GM23338 (cell line): ENCODE results near the gene SSTR5. TPM values are rescaled to one million over a fixed set of nuclear protein-coding genes. Genes with fewer than 3 reads are reported as not detected.
A peak's percentile ranks its signal among the peaks of the same experiment; 100 is the strongest.

ENCODE experiments used
- ATAC-seq: fragments of 200-7000 bp; cut with Tn5 transposase; 3 replicates; pipeline ENCODE4 v1.9.1; 2020
- DNase-seq: peaks from one replicate; pipeline ENCODE4 v3.0.0-alpha.2; 2015; ENCODE audit warnings: low spot score
- H2AFZ ChIP-seq: fragments of 200-600 bp; sonication (generic); 2 replicates; pipeline ENCODE4 v1.8.0; 2016; ENCODE audit warnings: antibody characterized with exemption, mild to moderate bottlenecking, moderate library complexity
- H3F3A ChIP-seq: fragments of 200-600 bp; sonication (generic); replicated peaks from 2 replicates; pipeline ENCODE4 v1.8.0; 2017; ENCODE audit warnings: antibody characterized with exemption, mixed run types, low read depth
- H3K27ac ChIP-seq: fragments of 200-600 bp; sonication (generic); 2 replicates; pipeline ENCODE4 v1.6.1; 2016; ENCODE audit warnings: low read depth
- H3K27me3 ChIP-seq: fragments of 200-600 bp; sonication (generic); 2 replicates; pipeline ENCODE4 v1.8.0; 2016; ENCODE audit warnings: mild to moderate bottlenecking, mixed run types, moderate library complexity; ENCODE audit not compliant: insufficient read depth
- H3K36me3 ChIP-seq: fragments of 200-600 bp; sonication (generic); 2 replicates; pipeline ENCODE4 v1.8.0; 2016; ENCODE audit warnings: mild to moderate bottlenecking; ENCODE audit not compliant: insufficient read depth
- H3K4me1 ChIP-seq: fragments of 200-600 bp; sonication (generic); 2 replicates; pipeline ENCODE4 v1.8.0; 2016; ENCODE audit warnings: mild to moderate bottlenecking, moderate library complexity; ENCODE audit not compliant: insufficient read depth
- H3K4me2 ChIP-seq: fragments of 200-600 bp; sonication (generic); 2 replicates; pipeline ENCODE4 v1.7.1; 2017; ENCODE audit warnings: mixed run types
- H3K4me3 ChIP-seq: fragments of 200-600 bp; sonication (generic); 2 replicates; pipeline ENCODE4 v1.6.1; 2016; ENCODE audit warnings: mixed run types
- H3K79me2 ChIP-seq: fragments of 200-600 bp; sonication (generic); replicated peaks from 2 replicates; pipeline ENCODE4 v1.8.0; 2017; ENCODE audit warnings: mild to moderate bottlenecking; ENCODE audit not compliant: insufficient read depth
- H3K9me2 ChIP-seq: fragments of 200-600 bp; sonication (generic); 2 replicates; pipeline ENCODE4 v1.8.0; 2017; ENCODE audit not compliant: insufficient read depth
- H4K20me1 ChIP-seq: fragments of 200-600 bp; sonication (generic); replicated peaks from 2 replicates; pipeline ENCODE4 v1.8.0; 2017; ENCODE audit warnings: mild to moderate bottlenecking; ENCODE audit not compliant: insufficient read depth
- H3K27ac Mint-ChIP-seq: 2 replicates; pipeline ENCODE4 v1.8.0; 2020; ENCODE audit warnings: inconsistent platforms, mild to moderate bottlenecking, moderate library complexity, mixed read lengths
- H3K27me3 Mint-ChIP-seq: 3 replicates; pipeline ENCODE4 v1.8.0; 2022; ENCODE audit warnings: low read depth, mild to moderate bottlenecking, moderate library complexity, mixed read lengths, inconsistent platforms; ENCODE audit not compliant: insufficient read depth, poor library complexity
- H3K36me3 Mint-ChIP-seq: 3 replicates; pipeline ENCODE4 v1.8.0; 2021; ENCODE audit warnings: low read depth, mild to moderate bottlenecking, inconsistent platforms, moderate library complexity, mixed read lengths
- H3K4me1 Mint-ChIP-seq: 3 replicates; pipeline ENCODE4 v1.8.0; 2020; ENCODE audit warnings: mild to moderate bottlenecking, inconsistent platforms, mixed read lengths
- H3K4me3 Mint-ChIP-seq: 3 replicates; pipeline ENCODE4 v1.8.0; 2021; ENCODE audit warnings: moderate library complexity, mild to moderate bottlenecking, inconsistent platforms, mixed read lengths
- H3K9me3 Mint-ChIP-seq: 3 replicates; pipeline ENCODE4 v1.8.0; 2020; ENCODE audit warnings: moderate library complexity, mild to moderate bottlenecking, inconsistent platforms, mixed read lengths
- CREB1 ChIP-seq: fragments of 250-450 bp; sonication (Bioruptor Pico); IDR thresholded peaks from 2 replicates; pipeline ENCODE4 v1.5.0; 2020; ENCODE audit warnings: low read depth, mild to moderate bottlenecking, moderate library complexity
- CTCF ChIP-seq, 2 experiments: fragments of 200-600 bp in 1 of 2; sonication (generic) in 1 of 2; conservative IDR thresholded peaks; 2 replicates each; pipeline versions ENCODE4 v1.5.1 to v1.6.1; 2016 to 2017; ENCODE audit warnings: antibody characterized with exemption in 2 of 2, low read depth in 2 of 2, mild to moderate bottlenecking in 2 of 2, moderate library complexity in 1 of 2
- EZH2 ChIP-seq: fragments of 200-600 bp; sonication (generic); IDR thresholded peaks from one replicate; pipeline ENCODE4 v1.8.0; 2017; ENCODE audit warnings: antibody characterized with exemption, mild to moderate bottlenecking, low read depth; ENCODE audit not compliant: unreplicated experiment
- EZH2phosphoT487 ChIP-seq: fragments of 200-600 bp; sonication (generic); IDR thresholded peaks from one replicate; pipeline ENCODE4 v1.8.1; 2018; ENCODE audit warnings: antibody characterized with exemption; ENCODE audit not compliant: unreplicated experiment
- JUNB ChIP-seq: IDR thresholded peaks from one replicate; pipeline ENCODE4 v1.6.1; 2016; ENCODE audit warnings: antibody characterized with exemption; ENCODE audit not compliant: unreplicated experiment
- NANOG ChIP-seq: IDR thresholded peaks from 2 replicates; pipeline ENCODE4 v1.6.1; 2016; ENCODE audit warnings: antibody characterized with exemption, borderline replicate concordance
- POLR2AphosphoS5 ChIP-seq: IDR thresholded peaks from 2 replicates; pipeline ENCODE4 v1.6.1; 2016; ENCODE audit warnings: antibody characterized with exemption, low read depth
- REST ChIP-seq: IDR thresholded peaks from one replicate; pipeline ENCODE4 v1.6.1; 2018; ENCODE audit warnings: antibody characterized with exemption; ENCODE audit not compliant: unreplicated experiment
- STAT1 ChIP-seq: IDR thresholded peaks from one replicate; pipeline ENCODE4 v1.6.1; 2016; ENCODE audit warnings: antibody characterized with exemption; ENCODE audit not compliant: unreplicated experiment
- ZNF114 ChIP-seq: fragments of 250-450 bp; sonication (Bioruptor Pico); IDR thresholded peaks from 2 replicates; pipeline ENCODE4 v1.5.0; 2020; ENCODE audit warnings: mild to moderate bottlenecking, moderate library complexity
- ZNF462 ChIP-seq: fragments of 250-450 bp; sonication (Bioruptor Pico); IDR thresholded peaks from 2 replicates; pipeline ENCODE4 v1.5.0; 2020; ENCODE audit warnings: mild to moderate bottlenecking, moderate library complexity
- polyA plus RNA-seq: library from polyadenylated mRNA; unstranded; fragments of >200 nt; fragmentation: Nextera tagmentation; extraction: Ambion mirVana; gene quantifications from 2 replicates; pipeline ENCODE4 v1.2.1, GENCODE V29; 2016
- total RNA-seq: library from RNA; depleted of rRNA; stranded (reverse); fragments of >200 nt; shearing (Covaris generic); gene quantifications from 2 replicates; pipeline ENCODE4 v1.2.3, GENCODE V29; 2014

SSTR5 gene
- total and polyA plus RNA-seq, 2 experiments from 2014 or later = 0.60 to 1.0 TPM

GRCh38 chr16:1055557-1055924 is 17.0 kb upstream of the SSTR5 start:
- Histone ChIP-seq H3K27ac (no peak overlapping the region), H3K4me3 (no peak overlapping the region), H3K9me2 (no peaks in the 10 kb centered on the region), H3K4me2 (no peak overlapping the region), H3K27me3 (no peaks in the 10 kb centered on the region), H4K20me1 (no peaks in the 10 kb centered on the region), H2AFZ (no peak overlapping the region), H3F3A (no peaks in the 10 kb centered on the region), H3K4me1 (no peaks in the 10 kb centered on the region), H3K36me3 (no peaks in the 10 kb centered on the region), H3K79me2 (no peaks in the 10 kb centered on the region)
- H3K9me3 Mint-ChIP-seq = peaks cover 8% of the 10 kb centered on the region
- H3K36me3 Mint-ChIP-seq = peaks cover 3% of the 10 kb centered on the region; the same call in 1 of the 3 replicates
- no peak overlapping the region for H3K27ac Mint-ChIP-seq
- DNase-seq (no peak), ATAC-seq (peak; percentile 4; the same call in 1 of the 3 replicates)
- H3K4me1 Mint-ChIP-seq = no peaks in the 10 kb centered on the region
- no peak overlapping the region for H3K4me3 Mint-ChIP-seq
- TF ChIP-seq EZH2phosphoT487 (no peak), ZNF114 (CRISPR knock-in tag) (no peak), NANOG (no peak), POLR2AphosphoS5 (no peak), EZH2 (no peak), STAT1 (no peak), ZNF462 (CRISPR knock-in tag) (no peak)
- H3K27me3 Mint-ChIP-seq = peaks cover 8% of the 10 kb centered on the region

- no peaks in the 10 kb centered on the region for H3K79me2 ChIP-seq
- Mint-ChIP-seq H3K27me3 (peaks cover 8% of the 10 kb centered on the region), H3K4me3 (no peak overlapping the region), H3K27ac (no peak overlapping the region), H3K36me3 (peaks cover 3% of the 10 kb centered on the region; the same call in 1 of the 3 replicates), H3K4me1 (no peaks in the 10 kb centered on the region), H3K9me3 (peaks cover 8% of the 10 kb centered on the region)
- no peaks in the 10 kb centered on the region for H3K36me3 ChIP-seq
- ATAC-seq (no peak), DNase-seq (no peak)
- no peaks in the 10 kb centered on the region for H3K9me2 ChIP-seq
- H4K20me1 ChIP-seq = no peaks in the 10 kb centered on the region
- H2AFZ ChIP-seq = no peak overlapping the region
- no peaks in the 10 kb centered on the region for H3F3A ChIP-seq
- H3K4me2 ChIP-seq = no peak overlapping the region
- no peak overlapping the region for H3K4me3 ChIP-seq
- H3K4me1 ChIP-seq = no peaks in the 10 kb centered on the region
- no peaks in the 10 kb centered on the region for H3K27me3 ChIP-seq
- H3K27ac ChIP-seq = no peak overlapping the region
- TF ChIP-seq CTCF (conservative IDR thresholded peaks at IDR 0.05; ENCODE audit: low read depth in 2 of 2) (no peak), NANOG (no peak), CREB1 (CRISPR knock-in tag) (no peak), JUNB (no peak), ZNF114 (CRISPR knock-in tag) (no peak), REST (no peak), EZH2phosphoT487 (no peak)
Observed at GRCh38 chr16:1056196-1056595, 16.4 kb upstream of the SSTR5 start.
